Activated B cell treated with CpG ODN at 0.5 μM for 24 hours (primary cell): ENCODE data around the gene NEB. TPM values are rescaled to one million over a fixed set of nuclear protein-coding genes. Genes with fewer than 3 reads are reported as not detected.

Experiments
- ATAC-seq: fragments of 200-7000 bp; cut with Tn5 transposase; one replicate; pipeline ENCODE4 v1.10.0; 2021; ENCODE audit warnings: low read depth, mild to moderate bottlenecking, moderate library complexity
- CTCF ChIA-PET: fragments of 350-600 bp; sonication (Branson Sonifier 250); formaldehyde crosslinking; loops from one replicate; lab custom pipeline; 2021; ENCODE audit warnings: antibody characterized with exemption; lab: Charles Lee
- POLR2A ChIA-PET: fragments of 350-600 bp; sonication (Branson Sonifier 250); formaldehyde crosslinking; loops from one replicate; lab custom pipeline; 2021; ENCODE audit warnings: antibody characterized with exemption; lab: Charles Lee
- DNase-seq: peaks from one replicate; pipeline ENCODE4 v3.0.0; 2022
- H3K27ac Mint-ChIP-seq: one replicate; pipeline ENCODE4 v1.8.0; 2020; ENCODE audit warnings: mixed read lengths
- H3K27me3 Mint-ChIP-seq: one replicate; pipeline ENCODE4 v1.8.0; 2021; ENCODE audit warnings: mixed read lengths
- H3K36me3 Mint-ChIP-seq: one replicate; pipeline ENCODE4 v1.8.0; 2021; ENCODE audit warnings: low read depth, mixed read lengths
- H3K4me1 Mint-ChIP-seq: one replicate; pipeline ENCODE4 v1.8.0; 2021; ENCODE audit warnings: mixed read lengths
- H3K4me3 Mint-ChIP-seq: one replicate; pipeline ENCODE4 v1.8.0; 2020; ENCODE audit warnings: mild to moderate bottlenecking, mixed read lengths
- H3K9me3 Mint-ChIP-seq: one replicate; pipeline ENCODE4 v1.8.0; 2020; ENCODE audit warnings: mixed read lengths
- CTCF ChIP-seq: fragments of 200-600 bp; IDR thresholded peaks from one replicate; pipeline ENCODE4 v1.8.0; 2022; ENCODE audit warnings: antibody characterized with exemption, mild to moderate bottlenecking
- intact Hi-C: fragments of 100-400 bp; cut with micrococcal nuclease; formaldehyde crosslinking; loops from one replicate; pipeline ENCODE4 v1.15.1; 2024
- total RNA-seq: library from RNA; stranded (reverse); gene quantifications from 2 replicates; pipeline ENCODE4 v1.2.3, GENCODE V29; 2022

The NEB gene
- total RNA-seq, 1 donor from 2014 or later = 1.2 TPM

- no peak for DNase-seq
- POLR2A ChIA-PET = interaction anchor here (0.9 to 2.5 kb wide), 3 partner anchors 36 to 42 kb away, joined by 3 to 15 read pairs (median 6); no protein-coding TSS in a partner anchor
- peaks cover 36% of the 10 kb centered on the region for H3K4me1 Mint-ChIP-seq
These were observed 4.4 kb downstream of the NEB start for GRCh38 chr2:151729837-151730236.

GRCh38 chr2:151729415-151729811, 4.9 kb downstream of the NEB start:
- H3K27ac Mint-ChIP-seq = peak overlapping the region; percentile 67

More at GRCh38 chr2:151729837-151730236, 4.4 kb downstream of the NEB start:
- CTCF ChIA-PET = no interaction called here
- intact Hi-C loops = loop anchor here (2.0 to 5.0 kb wide), 3 partner anchors 37 to 93 kb away; no protein-coding TSS in a partner anchor
- Mint-ChIP-seq H3K9me3 (no peaks in the 10 kb centered on the region), H3K4me3 (peak overlapping the region; percentile 39), H3K36me3 (no peaks in the 10 kb centered on the region), H3K27me3 (no peaks in the 10 kb centered on the region), H3K27ac (peak overlapping the region; percentile 67)
- no peak for ATAC-seq
- TF ChIP-seq CTCF = no peak

GRCh38 chr2:151728804-151729414, 5.4 kb downstream of the NEB start:
- Mint-ChIP-seq H3K36me3 (no peaks in the 10 kb centered on the region), H3K27me3 (no peaks in the 10 kb centered on the region), H3K4me1 (peaks cover 36% of the 10 kb centered on the region), H3K9me3 (peaks cover 1% of the 10 kb centered on the region), H3K27ac (peak overlapping the region; percentile 67), H3K4me3 (peak overlapping the region; percentile 46)
- peak; percentile 64 for ATAC-seq
- DNase-seq = no peak
- POLR2A ChIA-PET = interaction anchor here (0.7 to 2.5 kb wide), 4 partner anchors 37 to 51 kb away, joined by 3 to 15 read pairs (median 4); no protein-coding TSS in a partner anchor
- intact Hi-C loops = loop anchor here (2.0 to 5.0 kb wide), 2 partner anchors 42 to 92 kb away; no protein-coding TSS in a partner anchor
- CTCF ChIA-PET = interaction anchor here (0.7 to 1.4 kb wide), 5 partner anchors 12 to 446 kb away, joined by 3 to 4 read pairs (median 3); no protein-coding TSS in a partner anchor
- no peak for TF ChIP-seq CTCF

More at GRCh38 chr2:151729415-151729811, 4.9 kb downstream of the NEB start:
- Mint-ChIP-seq H3K36me3 (no peaks in the 10 kb centered on the region), H3K4me1 (peaks cover 36% of the 10 kb centered on the region), H3K27me3 (no peaks in the 10 kb centered on the region), H3K4me3 (peak overlapping the region; percentile 36), H3K9me3 (no peaks in the 10 kb centered on the region)
- ATAC-seq (peak; percentile 27), DNase-seq (no peak)
- ChIA-PET POLR2A (interaction anchor here (0.7 to 2.5 kb wide), 5 partner anchors 37 to 50 kb away, joined by 3 to 15 read pairs (median 3); no protein-coding TSS in a partner anchor), CTCF (interaction anchor here (1.1 to 1.2 kb wide), 2 partner anchors 13 to 26 kb away, joined by 3 to 4 read pairs; no protein-coding TSS in a partner anchor)
- no peak for TF ChIP-seq CTCF
- intact Hi-C loops = loop anchor here (2.0 to 5.0 kb wide), 2 partner anchors 42 to 93 kb away; no protein-coding TSS in a partner anchor

GRCh38 chr2:151727593-151728552, 6.4 kb downstream of the NEB start:
- ChIA-PET POLR2A (interaction anchor here (2.5 kb wide), 1 partner anchor 38 kb away, joined by 15 read pairs; no protein-coding TSS in a partner anchor), CTCF (interaction anchor here (0.7 to 1.4 kb wide), 4 partner anchors 11 to 40 kb away, joined by 3 to 4 read pairs (median 3); no protein-coding TSS in a partner anchor)
- no peak overlapping the region for H3K4me3 Mint-ChIP-seq
- no peak for TF ChIP-seq CTCF
- H3K36me3 Mint-ChIP-seq = no peaks in the 10 kb centered on the region
- DNase-seq (no peak), ATAC-seq (no peak)
- peaks cover 3% of the 10 kb centered on the region for H3K9me3 Mint-ChIP-seq
- peaks cover 36% of the 10 kb centered on the region for H3K4me1 Mint-ChIP-seq
- no peaks in the 10 kb centered on the region for H3K27me3 Mint-ChIP-seq
- no peak overlapping the region for H3K27ac Mint-ChIP-seq
- intact Hi-C loops = loop anchor here (2.0 to 5.0 kb wide), 2 partner anchors 41 to 91 kb away; no protein-coding TSS in a partner anchor
